HG03460 (cell line): ENCODE results near the gene C9orf85.
"Not testable (repeated sequence)": the region's sequence is repeated elsewhere in the genome, so short reads cannot be mapped to it uniquely, and the experiment has no call there.

ENCODE experiments used
- ATAC-seq: cut with Tn5 transposase; IDR thresholded peaks from one replicate; pipeline ENCODE4 v1.9.1; 2021; ENCODE audit not compliant: unreplicated experiment

Gene C9orf85

GRCh38 chr9:71987471-71988371 is 76.3 kb downstream of the C9orf85 start:
- no peak for ATAC-seq

GRCh38 chr9:71990466-71990865 is 79.0 kb downstream of the C9orf85 start:
- no peak for ATAC-seq

GRCh38 chr9:72005451-72005850 is 94.0 kb downstream of the C9orf85 start:
- no peak for ATAC-seq

GRCh38 chr9:72006501-72006900 is 95.1 kb downstream of the C9orf85 start:
- no peak for ATAC-seq

- ATAC-seq = not testable (repeated sequence)
These were observed 96.3 kb downstream of the C9orf85 start for GRCh38 chr9:72007726-72008125.

GRCh38 chr9:72012646-72013045 is 101.2 kb downstream of the C9orf85 start:
- ATAC-seq = no peak

- ATAC-seq = no peak
These were observed 101.9 kb downstream of the C9orf85 start for GRCh38 chr9:72013292-72013760.

- no peak for ATAC-seq
These were observed 111.4 kb downstream of the C9orf85 start for GRCh38 chr9:72022841-72023240.
